HCT116 (cell line): ENCODE measurements around the gene TEDC1. TPM values are rescaled to one million over a fixed set of nuclear protein-coding genes. Genes with fewer than 3 reads are reported as not detected.

Source experiments
- ATAC-seq: fragments of 200-7000 bp; cut with Tn5 transposase; 2 replicates; pipeline ENCODE4 v1.9.1; 2020; ENCODE audit warnings: mild to moderate bottlenecking, moderate library complexity
- BruUV-seq: library from RNA; stranded (reverse); fragments of 400-500 nt; replicated peaks from 2 replicates; lab custom pipeline; 2021; lab: Mats Ljungman, UMichigan
- CTCF ChIA-PET: fragments of 300-600 bp; sonication (Branson Sonifier 250); formaldehyde crosslinking; loops from one replicate; lab custom pipeline; 2021; ENCODE audit warnings: antibody characterized with exemption; lab: Charles Lee
- POLR2A ChIA-PET: fragments of 300-600, 350-600 bp; sonication (Branson Sonifier 250); formaldehyde crosslinking; loops from one replicate; lab custom pipeline; 2021; ENCODE audit warnings: antibody characterized with exemption; lab: Charles Lee
- RAD21 ChIA-PET, 2 experiments: fragments of 300-600 bp; sonication (Branson Sonifier 250); formaldehyde crosslinking; loops; one replicate each; lab custom pipeline; 2023; ENCODE audit warnings: low total read pairs in 2 of 2; ENCODE audit not compliant: uncharacterized antibody in 2 of 2, unreplicated experiment in 2 of 2, low non-redundant PET in 1 of 2; lab: Charles Lee
- DNase-seq: peaks from one replicate; pipeline ENCODE4 v3.0.0-alpha.2; 2010; ENCODE audit warnings: low read depth, low spot score
- H2AFZ ChIP-seq: fragments of 200-600 bp; shearing (Covaris generic), sonication (generic); 2 replicates; pipeline ENCODE4 v1.6.1; 2017; ENCODE audit warnings: low read depth, mixed run types, mixed read lengths, antibody characterized with exemption, low read length; ENCODE audit not compliant: poor library complexity, severe bottlenecking
- H3K27ac ChIP-seq: 2 replicates; pipeline ENCODE4 v1.5.1; 2012; ENCODE audit warnings: low read depth, low read length
- H3K27me3 ChIP-seq: fragments of 200-600 bp; sonication (generic); 2 replicates; pipeline ENCODE4 v1.6.1; 2016; ENCODE audit warnings: mixed run types, low read length, mixed read lengths; ENCODE audit not compliant: insufficient read depth
- H3K36me3 ChIP-seq, 2 experiments: fragments of 200-500 bp in 1 of 2; fragments of 200-600 bp in 1 of 2; sonication (Bioruptor generic) in 1 of 2; sonication (generic) in 1 of 2; 2 replicates each; pipeline versions ENCODE4 v1.5.1 to v1.6.1; 2014 to 2016; ENCODE audit warnings: low read length in 2 of 2, inconsistent platforms in 1 of 2, mixed read lengths in 1 of 2, mixed run types in 1 of 2; ENCODE audit not compliant: insufficient read depth in 2 of 2, control insufficient read depth in 1 of 2
- H3K4me1 ChIP-seq, 2 experiments: fragments of 200-600 bp in 1 of 2; sonication (generic) in 1 of 2; 2 replicates each; pipeline versions ENCODE4 v1.5.1 to v1.6.1; 2012 to 2017; ENCODE audit warnings: low read length in 2 of 2, inconsistent platforms in 1 of 2, mild to moderate bottlenecking in 1 of 2, mixed read lengths in 1 of 2, mixed run types in 1 of 2, moderate library complexity in 1 of 2; ENCODE audit not compliant: insufficient read depth in 2 of 2, control insufficient read depth in 1 of 2
- H3K4me2 ChIP-seq: fragments of 200-600 bp; sonication (generic); 2 replicates; pipeline ENCODE4 v1.6.1; 2017; ENCODE audit warnings: mixed run types, low read length, mixed read lengths
- H3K4me3 ChIP-seq, 2 experiments: fragments of 200-600 bp in 1 of 2; sonication (generic) in 1 of 2; replicated peaks in 1 of 2; 2 replicates each; pipeline ENCODE4 v1.5.1; 2011 to 2016; ENCODE audit warnings: low read length in 2 of 2, control low read depth in 1 of 2, low read depth in 1 of 2, mild to moderate bottlenecking in 1 of 2, mixed read lengths in 1 of 2, mixed run types in 1 of 2
- H3K79me2 ChIP-seq: fragments of 200-600 bp; sonication (generic); 2 replicates; pipeline ENCODE4 v1.6.1; 2017; ENCODE audit warnings: mild to moderate bottlenecking, mixed run types, low read length, moderate library complexity, mixed read lengths; ENCODE audit not compliant: insufficient read depth
- H3K9ac ChIP-seq: fragments of 200-600 bp; sonication (generic); 2 replicates; pipeline ENCODE4 v1.6.1; 2016; ENCODE audit warnings: low read length, mixed read lengths
- H3K9me2 ChIP-seq: fragments of 200-600 bp; sonication (generic), shearing (Covaris generic); 2 replicates; pipeline ENCODE4 v1.6.1; 2017; ENCODE audit warnings: mixed run types, mild to moderate bottlenecking, moderate library complexity; ENCODE audit not compliant: insufficient read depth
- H3K9me3 ChIP-seq, 2 experiments: fragments of 200-500 bp in 1 of 2; fragments of 200-600 bp in 1 of 2; sonication (Bioruptor generic) in 1 of 2; sonication (generic) in 1 of 2; 2 replicates each; pipeline ENCODE4 v1.6.1; 2014 to 2017; ENCODE audit warnings: low read length in 2 of 2, mixed read lengths in 2 of 2, inconsistent platforms in 1 of 2, low read depth in 1 of 2, mild to moderate bottlenecking in 1 of 2, mixed run types in 1 of 2, moderate library complexity in 1 of 2; ENCODE audit not compliant: control insufficient read depth in 1 of 2, insufficient read depth in 1 of 2
- H4K20me1 ChIP-seq: fragments of 200-600 bp; sonication (generic), shearing (Covaris generic); 2 replicates; pipeline ENCODE4 v1.6.1; 2017; ENCODE audit warnings: mixed run types, mild to moderate bottlenecking, moderate library complexity; ENCODE audit not compliant: insufficient read depth
- EGR1 ChIP-seq: IDR thresholded peaks from 2 replicates; pipeline ENCODE4 v1.6.1; 2012; ENCODE audit warnings: low read depth
- EZH2phosphoT487 ChIP-seq: fragments of 200-600 bp; IDR thresholded peaks from 2 replicates; pipeline ENCODE4 v1.6.1; 2018; ENCODE audit warnings: antibody characterized with exemption, borderline replicate concordance
- FOSL1 ChIP-seq: IDR thresholded peaks from 2 replicates; pipeline ENCODE4 v1.6.1; 2012; ENCODE audit warnings: low read depth
- TCF7L2 ChIP-seq: IDR thresholded peaks from 2 replicates; pipeline ENCODE4 v1.7.0; 2011; ENCODE audit warnings: borderline replicate concordance, inconsistent platforms; ENCODE audit not compliant: insufficient read depth, insufficient read length; ENCODE audit errors: extremely low read depth
- ZNF274 ChIP-seq: fragments of 200-500 bp; sonication (Bioruptor generic); IDR thresholded peaks from 2 replicates; pipeline ENCODE4 v1.6.1; 2014; ENCODE audit warnings: mild to moderate bottlenecking, low read depth, low read length, inconsistent platforms
- intact Hi-C: fragments of 100-400 bp; cut with micrococcal nuclease; formaldehyde crosslinking; loops from 2 replicates; pipeline ENCODE4 v1.10.0; 2022
- total RNA-seq: library from RNA; stranded (reverse); gene quantifications from one replicate; pipeline ENCODE4 v1.2.1, GENCODE V29; 2021; ENCODE audit not compliant: unreplicated experiment

Gene TEDC1
- total RNA-seq, 1 experiment from 2014 or later = 40.4 TPM

GRCh38 chr14:105505101-105505500 is 14.1 kb downstream of the TEDC1 start:
- ChIA-PET RAD21 (no interaction called here), POLR2A (no interaction called here), CTCF (no interaction called here)
- no peaks in the 10 kb centered on the region for H3K4me1 ChIP-seq
- H3K9ac ChIP-seq = no peak overlapping the region
- H3K4me3 ChIP-seq = no peak overlapping the region
- H3K9me3 ChIP-seq = no peaks in the 10 kb centered on the region
- no peaks in the 10 kb centered on the region for H4K20me1 ChIP-seq
- H3K36me3 ChIP-seq = no peaks in the 10 kb centered on the region
- H3K9me2 ChIP-seq = no peaks in the 10 kb centered on the region
- no peak overlapping the region for H3K4me2 ChIP-seq
- H3K27me3 ChIP-seq = no peaks in the 10 kb centered on the region
- TF ChIP-seq TCF7L2 = no peak
- H2AFZ ChIP-seq = no peak overlapping the region
- no peaks in the 10 kb centered on the region for H3K79me2 ChIP-seq
- ATAC-seq = no peak
- intact Hi-C loops = no loop called here
- no TSS peak for BruUV-seq
- no peak overlapping the region for H3K27ac ChIP-seq
- no peak for DNase-seq

GRCh38 chr14:105507247-105507646 is 16.2 kb downstream of the TEDC1 start:
- ChIA-PET CTCF (interaction anchor here (0.6 kb wide), 1 partner anchor 18 kb away, joined by 3 read pairs; no protein-coding TSS in a partner anchor), RAD21 (no interaction called here), POLR2A (no interaction called here)
- Histone ChIP-seq H3K9me2 (no peaks in the 10 kb centered on the region), H3K79me2 (no peaks in the 10 kb centered on the region), H3K9me3 (no peaks in the 10 kb centered on the region), H4K20me1 (no peaks in the 10 kb centered on the region), H3K4me2 (no peak overlapping the region), H2AFZ (no peak overlapping the region), H3K9ac (no peak overlapping the region), H3K27ac (no peak overlapping the region), H3K4me3 (no peak overlapping the region), H3K36me3 (no peaks in the 10 kb centered on the region), H3K4me1 (peaks cover 10 to 15% of the 10 kb centered on the region in 2 experiments), H3K27me3 (no peaks in the 10 kb centered on the region)
- intact Hi-C loops = no loop called here
- DNase-seq (no peak), ATAC-seq (no peak)
- TF ChIP-seq EGR1 (no peak), ZNF274 (no peak), FOSL1 (no peak), EZH2phosphoT487 (no peak)
- BruUV-seq = no TSS peak
